GM10266 (cell line): ENCODE results near the gene AFF1.

ENCODE experiments used
- DNase-seq: peaks from one replicate; pipeline ENCODE4 v3.0.0; 2012; ENCODE audit errors: extremely low spot score
- CTCF ChIP-seq: IDR thresholded peaks from 2 replicates; pipeline ENCODE4 v1.5.1; 2012; ENCODE audit warnings: mild to moderate bottlenecking, low read depth; ENCODE audit not compliant: control insufficient read depth, insufficient read depth; ENCODE audit errors: missing control alignments

AFF1 gene

GRCh38 chr4:86895692-86896488, 38.9 kb upstream of the AFF1 start:
- peak; percentile 74 for DNase-seq
- TF ChIP-seq CTCF: peak; percentile 73

- no peak for DNase-seq
- no peak for TF ChIP-seq CTCF
Measured at GRCh38 chr4:86896596-86896995, 38.2 kb upstream of the AFF1 start.

GRCh38 chr4:86898562-86898961, 36.2 kb upstream of the AFF1 start:
- DNase-seq: no peak
- TF ChIP-seq CTCF: peak; percentile 39

GRCh38 chr4:86901864-86902263, 32.9 kb upstream of the AFF1 start:
- DNase-seq: no peak
- no peak for TF ChIP-seq CTCF

GRCh38 chr4:86908251-86908657, 26.6 kb upstream of the AFF1 start:
- no peak for TF ChIP-seq CTCF
- DNase-seq: no peak

GRCh38 chr4:86909546-86910295, 25.1 kb upstream of the AFF1 start:
- no peak for DNase-seq
- no peak for TF ChIP-seq CTCF

- TF ChIP-seq CTCF: no peak
Measured at GRCh38 chr4:86910369-86910768, 24.4 kb upstream of the AFF1 start.

More at GRCh38 chr4:86910369-86910768, 24.4 kb upstream of the AFF1 start:
- no peak for DNase-seq
